Spleen (tissue), 11 donors: ENCODE data around the gene SLC37A2. TPM values are rescaled to one million over a fixed set of nuclear protein-coding genes. Genes with fewer than 3 reads are reported as not detected.
A peak's percentile ranks its signal among the peaks of the same experiment; 100 is the strongest.

Experiments used
- DNase-seq: peaks from one replicate; pipeline ENCODE4 v3.0.0-alpha.2; 2020
- H3K27ac ChIP-seq, 8 donors: fragments of 200-600 bp; sonication (generic) in 7 of 8; 1 replicate in 4 of 8; 2 replicates in 4 of 8; pipeline versions ENCODE4 v1.5.0 to v1.8.0; 2016 to 2021; ENCODE audit warnings: inconsistent platforms in 4 of 8, mild to moderate bottlenecking in 4 of 8, moderate library complexity in 1 of 8
- H3K27me3 ChIP-seq, 7 donors: fragments of 200-600 bp; sonication (generic) in 6 of 7; replicated peaks in 1 of 7; 1 replicate in 4 of 7; 2 replicates in 3 of 7; pipeline versions ENCODE4 v1.5.0 to v1.8.0; 2016 to 2021; ENCODE audit warnings: inconsistent platforms in 3 of 7, mild to moderate bottlenecking in 1 of 7
- H3K36me3 ChIP-seq, 6 donors: fragments of 200-600 bp; sonication (generic) in 5 of 6; 1 replicate in 4 of 6; 2 replicates in 2 of 6; pipeline versions ENCODE4 v1.5.0 to v1.8.0; 2016 to 2021; ENCODE audit warnings: inconsistent platforms in 2 of 6
- H3K4me1 ChIP-seq, 6 donors: fragments of 200-600 bp; sonication (generic) in 5 of 6; 1 replicate in 3 of 6; 2 replicates in 3 of 6; pipeline versions ENCODE4 v1.5.0 to v1.8.0; 2016 to 2021; ENCODE audit warnings: inconsistent platforms in 3 of 6
- H3K4me3 ChIP-seq, 8 donors: fragments of 200-600 bp; sonication (generic) in 7 of 8; 1 replicate in 4 of 8; 2 replicates in 4 of 8; pipeline versions ENCODE4 v1.5.0 to v1.8.0; 2016 to 2021; ENCODE audit warnings: inconsistent platforms in 4 of 8, mild to moderate bottlenecking in 4 of 8, moderate library complexity in 2 of 8
- H3K9me3 ChIP-seq, 8 donors: fragments of 200-600 bp; sonication (generic) in 7 of 8; 1 replicate in 4 of 8; 2 replicates in 4 of 8; pipeline versions ENCODE4 v1.5.0 to v1.8.0; 2016 to 2021; ENCODE audit warnings: inconsistent platforms in 4 of 8
- POLR2A ChIP-seq, 3 donors: fragments of 450-650 bp; IDR thresholded peaks; one replicate each; pipeline ENCODE4 v1.5.1; 2017; ENCODE audit warnings: antibody characterized with exemption in 3 of 3, mild to moderate bottlenecking in 1 of 3
- POLR2AphosphoS5 ChIP-seq, 3 donors: sonication (generic); formaldehyde crosslinking; IDR thresholded peaks; one replicate each; pipeline ENCODE4 v1.5.1; 2017; ENCODE audit warnings: antibody characterized with exemption in 3 of 3
- WGBS, 5 donors: extraction: QIAGEN DNeasy Blood & Tissue Kit in 3 of 5; methylation state at CpG; one replicate each; pipeline versions ENCODE4 v1.1.5 to v1.1.7; 2013 to 2018; 5-methylcytosine and 5-hydroxymethylcytosine counted together
- intact Hi-C: fragments of 100-400 bp; cut with DNase I; formaldehyde crosslinking; loops from one replicate; pipeline ENCODE4 v1.15.0; 2023; ENCODE audit warnings: low total_unique reads
- polyA plus RNA-seq, 3 donors: library from polyadenylated mRNA; stranded (reverse); fragments of 200-250 nt; gene quantifications; one replicate each; pipeline ENCODE4 v1.2.1, GENCODE V29; 2013
- total RNA-seq, 7 donors: library from RNA; depleted of rRNA in 3 of 7; stranded (reverse); fragments of >200 nt in 3 of 7; fragmentation: NEBNext Ultra II Directional in 4 of 7; extraction: Animal tissue kit (Norgen Biotek cat#: 25700) in 4 of 7; gene quantifications; one replicate each; pipeline versions ENCODE4 v1.1.0 to v1.2.1, GENCODE V29; 2016 to 2021
- TF ChIP-seq, protein P1 (sequence below), 11 experiments: fragments of 200-600 bp in 7 of 11; fragments of 450-650 bp in 4 of 11; sonication (generic) in 4 of 11; IDR thresholded peaks in 8 of 11; conservative IDR thresholded peaks in 3 of 11; 1 replicate in 7 of 11; 2 replicates in 4 of 11; pipeline versions ENCODE4 v1.4.0 to v1.8.0; 2016 to 2021; ENCODE audit warnings: antibody characterized with exemption in 11 of 11, inconsistent platforms in 4 of 11, mild to moderate bottlenecking in 1 of 11
- donor health status: healthy with polysubstance abuse.
- donor health status: DM: no; HTN: no; CAD: no; lungs with moderate emphysema.
- donor health status: DM: no; HTN: no; CAD: no.
- donor health status: Bipolar disorder and iron deficiency.
- donor health status: healthy.
- donor health status: DM: no; HTN: no; CAD: no.
- donor health status: DM: yes; HTN: yes; CAD: no.

SLC37A2 gene
- total and polyA plus RNA-seq, 10 donors = 3.5 to 85.7 (median 48.2) TPM

DNA sequence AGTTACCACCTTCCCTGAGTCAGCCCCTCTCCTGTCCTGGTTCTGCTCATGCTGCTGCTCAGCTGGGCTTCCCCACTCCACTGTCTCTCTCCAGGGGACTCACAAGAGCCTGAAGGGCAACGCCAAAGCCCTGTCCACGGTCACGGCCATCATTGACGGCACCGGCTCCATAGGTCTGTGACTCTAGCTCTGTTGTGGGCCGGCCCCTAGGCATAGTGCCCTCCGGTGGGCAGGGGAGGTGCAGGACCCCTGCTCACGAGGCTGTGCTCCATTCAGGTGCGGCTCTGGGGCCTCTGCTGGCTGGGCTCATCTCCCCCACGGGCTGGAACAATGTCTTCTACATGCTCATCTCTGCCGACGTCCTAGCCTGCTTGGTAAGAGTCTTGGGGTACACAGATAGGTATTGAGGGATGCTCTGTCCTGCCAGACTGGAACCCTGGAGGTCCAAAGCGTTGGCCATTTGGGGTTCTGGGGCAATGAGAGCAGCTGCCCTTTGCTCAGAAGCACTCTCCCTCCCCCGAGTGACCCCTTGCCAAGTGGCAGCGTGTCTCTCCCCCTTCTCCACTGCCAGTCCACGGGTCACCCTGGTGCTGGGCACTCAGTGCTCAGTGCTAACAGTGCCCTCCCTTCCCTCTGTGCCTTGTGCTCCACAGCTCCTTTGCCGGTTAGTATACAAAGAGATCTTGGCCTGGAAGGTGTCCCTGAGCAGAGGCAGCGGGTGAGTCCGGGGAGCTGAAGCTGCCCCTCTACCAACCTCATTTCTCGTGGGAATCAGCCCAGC, 22.4 kb downstream of the SLC37A2 start:
- DNase-seq = peak; percentile 72
- H3K27me3 ChIP-seq = peaks cover 0 to 3% (median 0%) of the 10 kb centered on the region in 7 donors
- H3K27ac ChIP-seq = no peak overlapping the region
- intact Hi-C loops = no loop called here
- no peaks in the 10 kb centered on the region for H3K9me3 ChIP-seq
- H3K4me1 ChIP-seq = peaks cover 0 to 18% (median 0%) of the 10 kb centered on the region in 6 donors
- 84 to 93% (median 86%) methylated on average over 13 to 20 of the region's 20 CpGs for WGBS, 5 donors
- TF ChIP-seq POLR2AphosphoS5 (IDR thresholded peaks at IDR 0.05) = no peak
- TF ChIP-seq, protein P1, sequence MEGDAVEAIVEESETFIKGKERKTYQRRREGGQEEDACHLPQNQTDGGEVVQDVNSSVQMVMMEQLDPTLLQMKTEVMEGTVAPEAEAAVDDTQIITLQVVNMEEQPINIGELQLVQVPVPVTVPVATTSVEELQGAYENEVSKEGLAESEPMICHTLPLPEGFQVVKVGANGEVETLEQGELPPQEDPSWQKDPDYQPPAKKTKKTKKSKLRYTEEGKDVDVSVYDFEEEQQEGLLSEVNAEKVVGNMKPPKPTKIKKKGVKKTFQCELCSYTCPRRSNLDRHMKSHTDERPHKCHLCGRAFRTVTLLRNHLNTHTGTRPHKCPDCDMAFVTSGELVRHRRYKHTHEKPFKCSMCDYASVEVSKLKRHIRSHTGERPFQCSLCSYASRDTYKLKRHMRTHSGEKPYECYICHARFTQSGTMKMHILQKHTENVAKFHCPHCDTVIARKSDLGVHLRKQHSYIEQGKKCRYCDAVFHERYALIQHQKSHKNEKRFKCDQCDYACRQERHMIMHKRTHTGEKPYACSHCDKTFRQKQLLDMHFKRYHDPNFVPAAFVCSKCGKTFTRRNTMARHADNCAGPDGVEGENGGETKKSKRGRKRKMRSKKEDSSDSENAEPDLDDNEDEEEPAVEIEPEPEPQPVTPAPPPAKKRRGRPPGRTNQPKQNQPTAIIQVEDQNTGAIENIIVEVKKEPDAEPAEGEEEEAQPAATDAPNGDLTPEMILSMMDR (IDR thresholded peaks at IDR 0.05 in 8 of 11, conservative IDR thresholded peaks at IDR 0.05 in 3 of 11) = no peak
- TF ChIP-seq POLR2A (IDR thresholded peaks at IDR 0.05) = no peak
- H3K36me3 ChIP-seq = peaks cover 0 to 83% (median 0%) of the 10 kb centered on the region in 6 donors
- no peak overlapping the region for H3K4me3 ChIP-seq

DNA sequence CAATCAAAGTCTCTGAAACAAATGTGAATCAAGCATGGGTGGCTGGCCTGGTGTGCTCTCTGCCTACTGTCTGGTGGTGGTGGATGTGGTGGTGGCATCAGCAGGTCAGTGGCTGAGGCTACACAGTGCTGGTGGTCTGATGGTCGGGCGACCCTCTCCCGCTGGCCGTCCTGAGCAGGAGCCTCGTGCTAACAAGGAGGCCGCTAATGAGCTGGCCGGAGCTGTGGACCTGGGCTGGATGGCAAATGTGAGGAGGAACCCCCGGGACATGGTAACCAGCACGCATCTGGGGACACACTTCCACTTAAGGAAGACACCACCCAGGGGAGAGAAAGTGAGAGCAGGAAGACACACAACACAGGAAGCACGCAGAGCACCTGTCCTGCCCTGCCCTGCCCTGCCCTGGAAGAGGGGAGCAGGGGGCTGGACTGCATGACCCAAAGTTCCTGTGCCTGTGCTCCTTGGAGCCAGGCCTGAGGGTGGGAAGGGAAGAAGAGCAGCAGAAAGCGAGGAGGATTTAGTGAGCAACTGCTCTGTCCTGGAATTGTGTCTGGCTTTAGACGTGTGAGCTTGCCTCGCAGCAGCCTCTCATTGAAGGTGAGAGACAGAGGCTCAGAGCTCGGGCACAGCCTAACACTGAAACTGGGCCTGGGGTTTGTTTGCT, 23.7 kb downstream of the SLC37A2 start:
- Histone ChIP-seq H3K27me3 (peaks cover 0 to 3% (median 0%) of the 10 kb centered on the region in 7 donors), H3K36me3 (peaks cover 0 to 75% (median 0%) of the 10 kb centered on the region in 6 donors), H3K9me3 (no peaks in the 10 kb centered on the region), H3K27ac (no peak overlapping the region), H3K4me1 (peaks cover 0 to 30% (median 10%) of the 10 kb centered on the region in 6 donors), H3K4me3 (no peak overlapping the region)
- TF ChIP-seq POLR2A (IDR thresholded peaks at IDR 0.05) (no peak), POLR2AphosphoS5 (IDR thresholded peaks at IDR 0.05) (peak in 1 of 3 donors; percentile 27)
- TF ChIP-seq, protein P1 (IDR thresholded peaks at IDR 0.05 in 8 of 11, conservative IDR thresholded peaks at IDR 0.05 in 3 of 11) = no peak
- peak; percentile 61 for DNase-seq
- intact Hi-C loops = no loop called here
- 85 to 92% (median 89%) methylated on average over 11 to 14 of the region's 14 CpGs for WGBS, 5 donors

DNA sequence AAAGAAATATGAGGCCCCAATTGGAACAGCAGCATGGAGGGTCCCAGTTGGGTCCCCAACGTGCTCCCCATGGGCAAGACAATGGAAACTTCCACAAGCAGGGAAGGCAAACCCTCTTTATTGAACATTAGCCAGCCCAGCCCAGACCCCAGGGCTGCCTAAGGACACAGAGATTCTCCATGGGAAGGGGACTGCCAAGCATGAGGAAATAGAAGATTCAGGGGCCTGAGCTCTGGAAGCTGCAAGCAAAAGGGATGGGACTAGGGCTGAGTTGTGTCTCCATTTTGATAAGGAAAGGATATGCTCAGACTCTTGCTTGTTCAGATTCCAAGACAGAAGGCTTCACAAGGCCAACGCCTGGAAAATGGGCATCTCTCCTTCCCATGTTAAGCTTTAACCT, 25.0 kb downstream of the SLC37A2 start:
- WGBS, 5 donors = 78 to 89% (median 86%) methylated on average over 2 of the region's 2 CpGs
- no peaks in the 10 kb centered on the region for H3K9me3 ChIP-seq
- H3K4me1 ChIP-seq = peaks cover 0 to 23% (median 10%) of the 10 kb centered on the region in 6 donors
- no peak overlapping the region for H3K4me3 ChIP-seq
- H3K27me3 ChIP-seq = peaks cover 0 to 3% (median 0%) of the 10 kb centered on the region in 7 donors
- intact Hi-C loops = no loop called here
- peak; percentile 25 for DNase-seq
- H3K27ac ChIP-seq = no peak overlapping the region
- peaks cover 0 to 62% (median 0%) of the 10 kb centered on the region in 6 donors for H3K36me3 ChIP-seq
- TF ChIP-seq, protein P1 (IDR thresholded peaks at IDR 0.05 in 8 of 11, conservative IDR thresholded peaks at IDR 0.05 in 3 of 11) = no peak
- no peak for TF ChIP-seq POLR2AphosphoS5 (IDR thresholded peaks at IDR 0.05)
- no peak for TF ChIP-seq POLR2A (IDR thresholded peaks at IDR 0.05)
